Coronary artery (tissue), 2 donors: ENCODE data around the gene UGT2A2.

Experiments
- DNase-seq: peaks from one replicate; pipeline ENCODE4 v3.0.0-alpha.2; 2017; ENCODE audit warnings: low spot score
- H3K27ac ChIP-seq, 2 donors: fragments of 200-600 bp; sonication (generic); one replicate each; pipeline ENCODE4 v1.5.1; 2016 to 2019
- H3K4me3 ChIP-seq: fragments of 200-600 bp; sonication (generic); 2 replicates; pipeline ENCODE4 v1.5.1; 2016; ENCODE audit warnings: mild to moderate bottlenecking, moderate library complexity
- TF ChIP-seq, protein P1 (sequence below): fragments of 200-600 bp; sonication (generic); IDR thresholded peaks from one replicate; pipeline ENCODE4 v1.5.1; 2019; ENCODE audit warnings: antibody characterized with exemption

Gene UGT2A2

GRCh38 chr4:69650872-69651271 is 11.4 kb upstream of the UGT2A2 start:
- H3K27ac ChIP-seq = no peak overlapping the region
- no peak for DNase-seq
- H3K4me3 ChIP-seq = no peak overlapping the region
- TF ChIP-seq, protein P1, sequence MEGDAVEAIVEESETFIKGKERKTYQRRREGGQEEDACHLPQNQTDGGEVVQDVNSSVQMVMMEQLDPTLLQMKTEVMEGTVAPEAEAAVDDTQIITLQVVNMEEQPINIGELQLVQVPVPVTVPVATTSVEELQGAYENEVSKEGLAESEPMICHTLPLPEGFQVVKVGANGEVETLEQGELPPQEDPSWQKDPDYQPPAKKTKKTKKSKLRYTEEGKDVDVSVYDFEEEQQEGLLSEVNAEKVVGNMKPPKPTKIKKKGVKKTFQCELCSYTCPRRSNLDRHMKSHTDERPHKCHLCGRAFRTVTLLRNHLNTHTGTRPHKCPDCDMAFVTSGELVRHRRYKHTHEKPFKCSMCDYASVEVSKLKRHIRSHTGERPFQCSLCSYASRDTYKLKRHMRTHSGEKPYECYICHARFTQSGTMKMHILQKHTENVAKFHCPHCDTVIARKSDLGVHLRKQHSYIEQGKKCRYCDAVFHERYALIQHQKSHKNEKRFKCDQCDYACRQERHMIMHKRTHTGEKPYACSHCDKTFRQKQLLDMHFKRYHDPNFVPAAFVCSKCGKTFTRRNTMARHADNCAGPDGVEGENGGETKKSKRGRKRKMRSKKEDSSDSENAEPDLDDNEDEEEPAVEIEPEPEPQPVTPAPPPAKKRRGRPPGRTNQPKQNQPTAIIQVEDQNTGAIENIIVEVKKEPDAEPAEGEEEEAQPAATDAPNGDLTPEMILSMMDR = no peak

DNA sequence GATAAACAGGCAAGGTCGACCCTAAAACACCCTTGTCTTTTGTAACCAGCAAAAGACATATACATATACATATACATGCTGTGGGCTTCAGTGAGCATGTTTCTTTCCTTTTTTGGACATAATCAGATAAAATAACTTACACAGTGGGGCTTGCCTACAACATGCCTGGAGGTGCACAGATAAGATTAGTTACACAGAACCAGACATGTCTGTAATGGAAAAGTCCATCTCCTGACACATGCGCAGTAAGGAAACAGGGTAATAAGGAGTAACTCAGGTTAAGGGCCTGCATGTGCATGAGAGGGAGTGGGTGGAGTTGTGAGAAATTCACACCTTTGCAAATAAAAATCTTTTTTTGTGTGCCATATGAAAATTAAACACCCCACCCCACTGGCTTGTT is 10.2 kb upstream of the UGT2A2 start:
- Histone ChIP-seq H3K4me3 (no peak overlapping the region), H3K27ac (no peak overlapping the region)
- TF ChIP-seq, protein P1 = no peak
- no peak for DNase-seq

DNA sequence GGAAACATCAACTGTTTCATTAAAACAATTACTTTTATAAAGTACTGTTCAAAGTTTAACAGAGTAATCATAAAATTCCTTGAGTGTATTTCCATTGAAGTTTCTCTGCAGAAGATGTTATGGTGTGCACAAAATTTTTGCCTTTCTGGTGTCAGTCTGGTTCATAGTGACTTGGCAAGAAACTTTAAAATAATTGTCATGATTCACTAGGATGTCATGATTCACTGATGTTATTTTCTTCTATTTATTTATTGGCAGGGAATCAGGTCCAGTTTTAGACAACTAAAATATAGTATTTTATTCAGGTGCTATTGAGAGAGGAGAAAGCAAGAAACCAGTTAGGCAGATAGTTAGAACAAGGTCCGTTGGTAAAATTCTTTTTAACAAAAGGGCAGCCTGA is 9.8 kb upstream of the UGT2A2 start:
- TF ChIP-seq, protein P1 = no peak
- no peak for DNase-seq
- H3K4me3 ChIP-seq = no peak overlapping the region
- H3K27ac ChIP-seq = no peak overlapping the region

GRCh38 chr4:69642961-69643360 is 3.5 kb upstream of the UGT2A2 start:
- H3K4me3 ChIP-seq = no peak overlapping the region
- no peak overlapping the region for H3K27ac ChIP-seq
- TF ChIP-seq, protein P1 = no peak
- DNase-seq = no peak

DNA sequence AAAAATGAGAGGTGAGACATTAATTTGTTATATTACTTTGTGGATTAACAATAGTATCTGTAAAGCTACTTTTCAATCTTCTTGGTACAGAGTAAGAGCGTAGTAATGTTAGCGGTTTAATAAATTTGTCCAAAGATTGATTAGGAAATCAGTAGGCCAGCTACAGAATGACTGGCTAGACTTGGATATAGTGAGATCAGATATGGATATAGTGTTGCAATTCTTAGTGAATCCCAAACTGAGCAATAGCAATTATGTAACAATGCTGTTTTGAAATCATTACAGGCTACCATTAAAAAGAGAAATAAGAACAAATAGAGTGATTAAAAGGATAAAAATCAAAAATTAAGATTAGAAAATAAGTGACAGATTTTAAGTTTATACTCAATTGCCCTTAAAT is 847 bp upstream of the UGT2A2 start:
- TF ChIP-seq, protein P1 = no peak

DNA sequence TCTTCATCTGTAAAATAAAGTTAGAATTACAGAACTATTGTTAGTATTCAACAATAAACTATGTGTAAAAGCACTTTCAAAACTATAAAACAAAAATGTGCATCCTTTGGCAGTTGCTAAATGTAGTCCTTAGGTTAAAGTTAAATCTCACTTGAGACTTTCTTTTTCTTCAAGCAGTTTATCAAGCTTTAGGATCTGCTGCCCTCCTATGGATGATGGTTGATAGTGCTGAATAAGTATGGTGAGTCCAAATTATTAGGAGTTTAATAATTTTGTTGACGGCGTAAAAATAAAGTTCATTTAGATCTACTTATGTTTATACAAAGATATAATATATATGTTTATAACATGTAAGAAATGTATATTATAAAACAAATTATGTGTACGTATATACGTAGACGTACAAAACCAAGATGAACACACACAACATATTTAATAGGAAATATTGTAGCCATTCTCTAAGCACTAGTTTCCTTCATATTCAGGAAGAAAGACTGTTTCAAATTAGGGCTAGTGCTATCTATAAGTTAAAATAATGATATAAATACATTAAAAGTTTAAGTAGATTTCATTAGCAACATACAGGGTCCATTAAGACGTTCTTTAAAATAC is 22.3 kb downstream of the UGT2A2 start:
- no peak overlapping the region for H3K4me3 ChIP-seq
- no peak for DNase-seq

More for the DNA sequence above, 847 bp upstream of the UGT2A2 start:
- no peak for DNase-seq
- no peak overlapping the region for H3K4me3 ChIP-seq
- no peak overlapping the region for H3K27ac ChIP-seq

DNA sequence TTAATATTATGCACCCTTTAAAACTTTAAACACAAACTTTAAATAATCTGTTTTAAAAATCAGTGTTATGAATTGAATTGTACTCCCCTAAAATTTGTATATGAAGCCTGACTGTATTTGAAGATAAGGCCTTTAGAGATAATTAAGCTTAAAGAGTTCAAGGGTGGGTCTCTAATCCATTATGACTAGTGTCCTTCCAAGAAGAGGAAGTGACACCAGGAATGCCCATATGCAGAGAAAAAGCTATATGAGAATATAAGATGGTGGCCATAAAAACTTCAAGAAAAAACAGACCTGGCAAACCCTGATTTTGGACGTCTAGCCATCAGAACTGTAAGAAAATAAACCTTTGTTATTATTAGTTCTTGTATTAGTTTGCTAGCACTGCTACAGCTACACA is 29.0 kb downstream of the UGT2A2 start:
- no peak overlapping the region for H3K27ac ChIP-seq
- no peak for DNase-seq
- TF ChIP-seq, protein P1 = no peak
- H3K4me3 ChIP-seq = no peak overlapping the region

More for the DNA sequence above, 22.3 kb downstream of the UGT2A2 start:
- no peak overlapping the region for H3K27ac ChIP-seq
- TF ChIP-seq, protein P1 = no peak
